Transverse colon (tissue), 4 donors: Measurements from ENCODE around the gene NPAS1. TPM values are rescaled to one million over a fixed set of nuclear protein-coding genes. Genes with fewer than 3 reads are reported as not detected.

ENCODE experiments used
- DNase-seq: peaks from one replicate; pipeline ENCODE4 v3.0.0-alpha.2; 2019
- H3K27ac ChIP-seq, 4 donors: fragments of 200-600 bp; sonication (generic); 2 replicates each; pipeline ENCODE4 v1.5.1; 2016 to 2018; ENCODE audit warnings: inconsistent platforms in 4 of 4
- H3K27me3 ChIP-seq: fragments of 200-600 bp; sonication (generic); 2 replicates; pipeline ENCODE4 v1.5.1; 2017; ENCODE audit warnings: inconsistent platforms
- H3K36me3 ChIP-seq, 4 donors: fragments of 200-600 bp; sonication (generic); 2 replicates each; pipeline ENCODE4 v1.5.1; 2017 to 2019; ENCODE audit warnings: inconsistent platforms in 4 of 4
- H3K4me1 ChIP-seq, 4 donors: fragments of 200-600 bp; sonication (generic); 2 replicates each; pipeline ENCODE4 v1.5.1; 2017 to 2020; ENCODE audit warnings: inconsistent platforms in 4 of 4
- H3K4me3 ChIP-seq, 4 donors: fragments of 200-600 bp; sonication (generic); 1 replicate in 1 of 4; 2 replicates in 3 of 4; pipeline versions ENCODE4 v1.5.1 to v1.6.1; 2017 to 2019; ENCODE audit warnings: inconsistent platforms in 4 of 4
- H3K9me3 ChIP-seq, 2 donors: fragments of 200-600 bp; sonication (generic); 2 replicates each; pipeline ENCODE4 v1.5.1; 2017 to 2019; ENCODE audit warnings: inconsistent platforms in 2 of 2
- EP300 ChIP-seq: sonication (generic); formaldehyde crosslinking; IDR thresholded peaks from one replicate; pipeline ENCODE4 v1.6.1; 2017; ENCODE audit warnings: antibody characterized with exemption, low read depth
- POLR2A ChIP-seq: fragments of 450-650 bp; IDR thresholded peaks from one replicate; pipeline ENCODE4 v1.6.1; 2016; ENCODE audit warnings: antibody characterized with exemption, mild to moderate bottlenecking, moderate library complexity
- POLR2AphosphoS5 ChIP-seq, 3 donors: sonication (generic); formaldehyde crosslinking; IDR thresholded peaks; one replicate each; pipeline ENCODE4 v1.6.1; 2016; ENCODE audit warnings: antibody characterized with exemption in 3 of 3
- WGBS, 2 donors: methylation state at CpG; one replicate each; pipeline ENCODE4 v1.1.5; 2018; ENCODE audit warnings: low coverage in 1 of 2; 5-methylcytosine and 5-hydroxymethylcytosine counted together
- in situ Hi-C, 4 donors: fragments of 200-750 bp; cut with MboI; loops; one replicate each; pipeline versions ENCODE4 v1.15.0 to v1.15.1; 2017; ENCODE audit warnings: low sequenced_read_pairs in 3 of 4, low pct_ligation_motif_present in 1 of 4, low pct_unique_long_range_greater_than_20kb in 1 of 4
- intact Hi-C: fragments of 100-400 bp; cut with DNase I; formaldehyde crosslinking; loops from one replicate; pipeline ENCODE4 v1.15.1; 2023; ENCODE audit warnings: low total_unique reads
- total RNA-seq, 4 donors: library from RNA; depleted of rRNA; stranded (reverse); fragments of >200 nt; gene quantifications; one replicate each; pipeline ENCODE4 v1.1.0, GENCODE V29; 2016
- TF ChIP-seq, protein P1 (sequence below), 5 experiments: fragments of 200-600 bp in 3 of 5; fragments of 450-650 bp in 2 of 5; sonication (generic) in 3 of 5; IDR thresholded peaks; 1 replicate in 2 of 5; 2 replicates in 3 of 5; pipeline ENCODE4 v1.5.1; 2016 to 2017; ENCODE audit warnings: antibody characterized with exemption in 5 of 5, inconsistent platforms in 3 of 5, mild to moderate bottlenecking in 2 of 5, moderate library complexity in 1 of 5

Gene NPAS1
- total RNA-seq, 4 donors from 2014 or later, result 0.55 to 0.79 TPM; not detected in 2

GRCh38 chr19:47058621-47059022, 39.0 kb downstream of the NPAS1 start:
- 0 to 73% methylated on average over 1 to 11 of the region's 11 CpGs for WGBS, 2 donors

GRCh38 chr19:47063874-47064273, 44.2 kb downstream of the NPAS1 start:
- H3K4me1 ChIP-seq, result no peaks in the 10 kb centered on the region
- H3K27ac ChIP-seq, result no peak overlapping the region
- H3K36me3 ChIP-seq, result peaks cover 0 to 31% (median 15%) of the 10 kb centered on the region in 4 donors
- WGBS, 2 donors, result 88 to 100% methylated on average over 1 to 6 of the region's 6 CpGs
- H3K9me3 ChIP-seq, result no peaks in the 10 kb centered on the region
- H3K4me3 ChIP-seq, result no peak overlapping the region
- no peaks in the 10 kb centered on the region for H3K27me3 ChIP-seq
- in situ Hi-C loops, result no loop called here
- TF ChIP-seq POLR2AphosphoS5 (IDR thresholded peaks at IDR 0.05), result no peak
- TF ChIP-seq EP300, result no peak
- TF ChIP-seq, protein P1, sequence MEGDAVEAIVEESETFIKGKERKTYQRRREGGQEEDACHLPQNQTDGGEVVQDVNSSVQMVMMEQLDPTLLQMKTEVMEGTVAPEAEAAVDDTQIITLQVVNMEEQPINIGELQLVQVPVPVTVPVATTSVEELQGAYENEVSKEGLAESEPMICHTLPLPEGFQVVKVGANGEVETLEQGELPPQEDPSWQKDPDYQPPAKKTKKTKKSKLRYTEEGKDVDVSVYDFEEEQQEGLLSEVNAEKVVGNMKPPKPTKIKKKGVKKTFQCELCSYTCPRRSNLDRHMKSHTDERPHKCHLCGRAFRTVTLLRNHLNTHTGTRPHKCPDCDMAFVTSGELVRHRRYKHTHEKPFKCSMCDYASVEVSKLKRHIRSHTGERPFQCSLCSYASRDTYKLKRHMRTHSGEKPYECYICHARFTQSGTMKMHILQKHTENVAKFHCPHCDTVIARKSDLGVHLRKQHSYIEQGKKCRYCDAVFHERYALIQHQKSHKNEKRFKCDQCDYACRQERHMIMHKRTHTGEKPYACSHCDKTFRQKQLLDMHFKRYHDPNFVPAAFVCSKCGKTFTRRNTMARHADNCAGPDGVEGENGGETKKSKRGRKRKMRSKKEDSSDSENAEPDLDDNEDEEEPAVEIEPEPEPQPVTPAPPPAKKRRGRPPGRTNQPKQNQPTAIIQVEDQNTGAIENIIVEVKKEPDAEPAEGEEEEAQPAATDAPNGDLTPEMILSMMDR (IDR thresholded peaks at IDR 0.05), result no peak
- no peak for TF ChIP-seq POLR2A
- no peak for DNase-seq
- intact Hi-C loops, result no loop called here

More at GRCh38 chr19:47058621-47059022, 39.0 kb downstream of the NPAS1 start:
- no peaks in the 10 kb centered on the region for H3K27me3 ChIP-seq
- H3K4me3 ChIP-seq, result no peak overlapping the region
- TF ChIP-seq POLR2A (no peak), POLR2AphosphoS5 (IDR thresholded peaks at IDR 0.05) (no peak), EP300 (no peak)
- TF ChIP-seq, protein P1 (IDR thresholded peaks at IDR 0.05), result no peak
- H3K9me3 ChIP-seq, result no peaks in the 10 kb centered on the region
- in situ Hi-C loops, result no loop called here
- no peaks in the 10 kb centered on the region for H3K36me3 ChIP-seq
- no peak overlapping the region for H3K27ac ChIP-seq
- DNase-seq, result no peak
- H3K4me1 ChIP-seq, result no peaks in the 10 kb centered on the region
- intact Hi-C loops, result no loop called here

DNA sequence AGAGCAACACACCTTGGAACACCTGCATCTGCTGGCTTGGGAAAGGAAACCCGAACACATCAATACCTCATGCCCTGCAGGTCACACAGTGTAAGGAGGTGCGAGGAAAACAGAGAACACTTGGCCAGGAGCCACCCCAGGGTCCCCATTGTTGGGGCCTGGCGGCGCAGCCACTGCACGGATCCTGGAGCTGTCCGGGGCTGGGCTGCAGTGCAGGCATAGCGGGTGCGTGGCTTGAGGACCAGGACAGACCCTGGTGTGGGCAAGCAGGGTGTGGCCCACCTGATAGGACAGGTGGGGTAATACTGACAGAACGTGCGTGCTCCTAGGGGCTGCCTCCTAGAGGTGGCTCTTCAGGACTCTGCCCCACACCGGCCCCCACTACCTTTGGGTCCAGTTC, 45.6 kb downstream of the NPAS1 start:
- no peaks in the 10 kb centered on the region for H3K4me1 ChIP-seq
- no peak for TF ChIP-seq EP300
- no peak for TF ChIP-seq POLR2A
- TF ChIP-seq, protein P1 (IDR thresholded peaks at IDR 0.05), result no peak
- TF ChIP-seq POLR2AphosphoS5 (IDR thresholded peaks at IDR 0.05), result no peak
- H3K4me3 ChIP-seq, result no peak overlapping the region
- H3K27me3 ChIP-seq, result no peaks in the 10 kb centered on the region
- no peaks in the 10 kb centered on the region for H3K9me3 ChIP-seq
- intact Hi-C loops (no loop called here), in situ Hi-C loops (no loop called here)
- H3K27ac ChIP-seq, result no peak overlapping the region
- 93% methylated on average over 11 of the region's 11 CpGs; no CpG with 5 or more reads in 1 of the 2 donors for WGBS, 2 donors
- H3K36me3 ChIP-seq, result peaks cover 0 to 31% (median 15%) of the 10 kb centered on the region in 4 donors
- DNase-seq, result no peak

- no peaks in the 10 kb centered on the region for H3K27me3 ChIP-seq
- WGBS, 2 donors, result 95% methylated on average over 56 of the region's 61 CpGs; no CpG with 5 or more reads in 1 of the 2 donors
- in situ Hi-C loops, result no loop called here
These were observed 47.0 kb downstream of the NPAS1 start for GRCh38 chr19:47066376-47067214.

More at GRCh38 chr19:47066376-47067214, 47.0 kb downstream of the NPAS1 start:
- no peaks in the 10 kb centered on the region for H3K4me1 ChIP-seq
- no peak for DNase-seq
- peaks cover 0 to 41% (median 20%) of the 10 kb centered on the region in 4 donors for H3K36me3 ChIP-seq
- intact Hi-C loops, result no loop called here
- no peaks in the 10 kb centered on the region for H3K9me3 ChIP-seq
- H3K4me3 ChIP-seq, result no peak overlapping the region
- TF ChIP-seq POLR2A, result no peak
- TF ChIP-seq POLR2AphosphoS5 (IDR thresholded peaks at IDR 0.05), result no peak
- no peak for TF ChIP-seq EP300
- TF ChIP-seq, protein P1 (IDR thresholded peaks at IDR 0.05), result no peak
- no peak overlapping the region for H3K27ac ChIP-seq
